WTC11 (cell line): ENCODE data around the gene PKP1. TPM values are rescaled to one million over a fixed set of nuclear protein-coding genes. Genes with fewer than 3 reads are reported as not detected.

Source experiments
- ATAC-seq: fragments of 200-7000 bp; cut with Tn5 transposase; 2 replicates; pipeline ENCODE4 v1.10.0; 2021; ENCODE audit warnings: mild to moderate bottlenecking, moderate library complexity
- CTCF ChIA-PET: fragments of 300-600 bp; sonication (Branson Sonifier 250); formaldehyde crosslinking; loops from one replicate; lab custom pipeline; 2021; ENCODE audit warnings: antibody characterized with exemption; lab: Charles Lee
- POLR2A ChIA-PET: fragments of 350-600 bp; sonication (Branson Sonifier 250); formaldehyde crosslinking; loops from one replicate; lab custom pipeline; 2021; ENCODE audit warnings: antibody characterized with exemption; lab: Charles Lee
- DNase-seq: peaks from one replicate; pipeline ENCODE4 v3.0.0; 2021; ENCODE audit warnings: low spot score
- H3K27ac Mint-ChIP-seq: 2 replicates; pipeline ENCODE4 v1.8.0; 2021; ENCODE audit warnings: mixed read lengths
- H3K27me3 Mint-ChIP-seq: 2 replicates; pipeline ENCODE4 v1.8.0; 2021; ENCODE audit warnings: low read depth, mild to moderate bottlenecking, moderate library complexity, mixed read lengths
- H3K36me3 Mint-ChIP-seq: 2 replicates; pipeline ENCODE4 v1.8.0; 2021; ENCODE audit warnings: mixed read lengths
- H3K4me1 Mint-ChIP-seq: 2 replicates; pipeline ENCODE4 v1.8.0; 2022; ENCODE audit warnings: mixed read lengths
- H3K4me3 Mint-ChIP-seq: 2 replicates; pipeline ENCODE4 v1.8.0; 2021; ENCODE audit warnings: mild to moderate bottlenecking, moderate library complexity, mixed read lengths
- H3K9me3 Mint-ChIP-seq: 2 replicates; pipeline ENCODE4 v1.8.0; 2021; ENCODE audit warnings: mixed read lengths
- AR ChIP-seq: fragments of 250-450 bp; sonication (Bioruptor Pico); IDR thresholded peaks from 2 replicates; pipeline ENCODE4 v1.9.0; 2021; ENCODE audit warnings: mild to moderate bottlenecking
- ATF1 ChIP-seq: sonication (generic); formaldehyde crosslinking; IDR thresholded peaks from 2 replicates; pipeline ENCODE4 v1.8.1; 2023; ENCODE audit warnings: mild to moderate bottlenecking, moderate library complexity, missing genetic modification reagents
- ATF2 ChIP-seq: sonication (generic); formaldehyde crosslinking; IDR thresholded peaks from 2 replicates; pipeline ENCODE4 v1.8.1; 2022; ENCODE audit warnings: low read depth, missing genetic modification reagents, borderline replicate concordance
- CREB1 ChIP-seq: sonication (generic); formaldehyde crosslinking; IDR thresholded peaks from 2 replicates; pipeline ENCODE4 v1.8.0; 2023; ENCODE audit warnings: mild to moderate bottlenecking, missing genetic modification reagents
- ESRRA ChIP-seq: sonication (generic); formaldehyde crosslinking; IDR thresholded peaks from 2 replicates; pipeline ENCODE4 v1.8.1; 2022; ENCODE audit warnings: mild to moderate bottlenecking, missing genetic modification reagents, borderline replicate concordance
- FOXJ3 ChIP-seq: sonication (generic); formaldehyde crosslinking; IDR thresholded peaks from 2 replicates; pipeline ENCODE4 v1.9.0; 2021; ENCODE audit warnings: missing genetic modification reagents, mild to moderate bottlenecking, borderline replicate concordance
- FOXP4 ChIP-seq: sonication (generic); formaldehyde crosslinking; IDR thresholded peaks from 2 replicates; pipeline ENCODE4 v1.8.0; 2022; ENCODE audit warnings: mild to moderate bottlenecking, missing genetic modification reagents
- NR1H2 ChIP-seq: sonication (generic); formaldehyde crosslinking; IDR thresholded peaks from 2 replicates; pipeline ENCODE4 v1.9.0; 2021; ENCODE audit warnings: mild to moderate bottlenecking, moderate library complexity, missing genetic modification reagents
- NR3C1 ChIP-seq: sonication (generic); formaldehyde crosslinking; conservative IDR thresholded peaks from 2 replicates; pipeline ENCODE4 v1.8.1; 2023; ENCODE audit warnings: low read depth, mild to moderate bottlenecking, missing genetic modification reagents
- PRRX2 ChIP-seq: fragments of 250-450 bp; sonication (Bioruptor Pico); IDR thresholded peaks from 2 replicates; pipeline ENCODE4 v1.8.0; 2021; ENCODE audit warnings: mild to moderate bottlenecking
- SMAD4 ChIP-seq: sonication (generic); formaldehyde crosslinking; IDR thresholded peaks from 2 replicates; pipeline ENCODE4 v1.8.0; 2022; ENCODE audit warnings: mild to moderate bottlenecking, missing genetic modification reagents
- SOX15 ChIP-seq: fragments of 250-450 bp; sonication (Bioruptor Pico); IDR thresholded peaks from 2 replicates; pipeline ENCODE4 v1.9.0; 2021; ENCODE audit warnings: mild to moderate bottlenecking
- TEAD1 ChIP-seq: sonication (generic); formaldehyde crosslinking; IDR thresholded peaks from 2 replicates; pipeline ENCODE4 v1.8.0; 2022; ENCODE audit warnings: mild to moderate bottlenecking, missing genetic modification reagents
- ZBTB43 ChIP-seq: sonication (generic); formaldehyde crosslinking; IDR thresholded peaks from 2 replicates; pipeline ENCODE4 v1.8.1; 2023; ENCODE audit warnings: mild to moderate bottlenecking, missing genetic modification reagents
- ZNF232 ChIP-seq: sonication (generic); formaldehyde crosslinking; IDR thresholded peaks from 2 replicates; pipeline ENCODE4 v1.8.0; 2022; ENCODE audit warnings: mild to moderate bottlenecking, missing genetic modification reagents
- ZNF532 ChIP-seq: fragments of 250-450 bp; sonication (Bioruptor Pico); IDR thresholded peaks from 2 replicates; pipeline ENCODE4 v1.9.0; 2021; ENCODE audit warnings: mild to moderate bottlenecking, borderline replicate concordance
- total RNA-seq: library from RNA; stranded (reverse); gene quantifications from 3 replicates; pipeline ENCODE4 v1.2.3, GENCODE V29; 2021

Gene PKP1
- total RNA-seq, 1 experiment from 2014 or later = 0.24 TPM

- no peak for TF ChIP-seq FOXP4 (CRISPR knock-in tag)
- no peak for TF ChIP-seq SOX15
- no peak for TF ChIP-seq CREB1
- no peak for TF ChIP-seq ATF1 (CRISPR knock-in tag)
- no peak for TF ChIP-seq NR1H2
- TF ChIP-seq AR (CRISPR knock-in tag) = no peak
- TF ChIP-seq PRRX2 (CRISPR knock-in tag) = no peak
- TF ChIP-seq ZNF532 = no peak
- no peak for TF ChIP-seq ZNF232 (CRISPR knock-in tag)
- no peak for TF ChIP-seq NR3C1
- TF ChIP-seq FOXJ3 = no peak
Observed at GRCh38 chr1:201334325-201335173, 51.2 kb downstream of the PKP1 start (continued).

- Mint-ChIP-seq H3K4me3 (no peak overlapping the region), H3K36me3 (no peaks in the 10 kb centered on the region), H3K27me3 (no peaks in the 10 kb centered on the region), H3K27ac (no peak overlapping the region), H3K4me1 (no peaks in the 10 kb centered on the region), H3K9me3 (no peaks in the 10 kb centered on the region)
- DNase-seq (no peak), ATAC-seq (no peak)
- ChIA-PET POLR2A (no interaction called here), CTCF (no interaction called here)
- TF ChIP-seq ATF2 (no peak), ZBTB43 (CRISPR knock-in tag) (no peak), SMAD4 (CRISPR knock-in tag) (no peak), ESRRA (CRISPR knock-in tag) (no peak), TEAD1 (no peak)
- TF ChIP-seq, all 79 proteins: peak for 0
Observed at GRCh38 chr1:201335174-201335870, 52.0 kb downstream of the PKP1 start.
